Caco-2 (cell line): ENCODE data around the gene SATB1. TPM values are rescaled to one million over a fixed set of nuclear protein-coding genes. Genes with fewer than 3 reads are reported as not detected.

Experiments
- Bru-seq: library from RNA; stranded (reverse); fragments of 400-500 nt; gene quantifications from one replicate; lab custom pipeline; 2021; lab: Mats Ljungman, UMichigan
- BruChase-seq, 2 experiments: library from RNA; stranded (reverse); fragments of 400-500 nt; gene quantifications; one replicate each; lab custom pipeline; 2021; lab: Mats Ljungman, UMichigan
- BruUV-seq: library from RNA; stranded (reverse); fragments of 400-500 nt; replicated peaks from 2 replicates; lab custom pipeline; 2021; lab: Mats Ljungman, UMichigan
- CTCF ChIA-PET: fragments of 300-600 bp; sonication (Branson Sonifier 250); formaldehyde crosslinking; loops from one replicate; lab custom pipeline; 2022; ENCODE audit warnings: antibody characterized with exemption; lab: Charles Lee
- POLR2A ChIA-PET: fragments of 300-600 bp; sonication (Branson Sonifier 250); formaldehyde crosslinking; loops from one replicate; lab custom pipeline; 2022; ENCODE audit warnings: antibody characterized with exemption; lab: Charles Lee
- DNase-seq, 2 experiments: peaks; one replicate each; pipeline versions ENCODE4 v3.0.0 to v3.0.0-alpha.2; 2020 to 2022
- H3K27me3 ChIP-seq: replicated peaks from 2 replicates; pipeline ENCODE4 v1.6.0; 2011; ENCODE audit warnings: low read length; ENCODE audit not compliant: control insufficient read depth, insufficient read depth
- H3K36me3 ChIP-seq: 2 replicates; pipeline ENCODE4 v1.5.1; 2011; ENCODE audit warnings: low read length; ENCODE audit not compliant: control insufficient read depth, insufficient read depth
- H3K4me1 ChIP-seq: fragments of 250-450 bp; sonication (Bioruptor Pico); 2 replicates; pipeline ENCODE4 v1.5.1; 2020; ENCODE audit warnings: mild to moderate bottlenecking
- H3K4me3 ChIP-seq: 2 replicates; pipeline ENCODE4 v1.5.1; 2011; ENCODE audit warnings: low read depth, mild to moderate bottlenecking, control low read depth, low read length
- H3K9me3 ChIP-seq: fragments of 250-450 bp; sonication (Bioruptor Pico); 2 replicates; pipeline ENCODE4 v1.5.1; 2020; ENCODE audit warnings: mild to moderate bottlenecking, moderate library complexity
- H3K27ac Mint-ChIP-seq: one replicate; pipeline ENCODE4 v1.8.0; 2022; ENCODE audit warnings: mixed read lengths; ENCODE audit not compliant: unreplicated experiment
- H3K27me3 Mint-ChIP-seq: one replicate; pipeline ENCODE4 v1.8.0; 2022; ENCODE audit warnings: mixed read lengths; ENCODE audit not compliant: insufficient read depth, unreplicated experiment
- H3K36me3 Mint-ChIP-seq: one replicate; pipeline ENCODE4 v1.8.0; 2022; ENCODE audit warnings: mild to moderate bottlenecking, mixed read lengths; ENCODE audit not compliant: insufficient read depth, unreplicated experiment
- H3K4me1 Mint-ChIP-seq: one replicate; pipeline ENCODE4 v1.8.0; 2022; ENCODE audit warnings: low read depth, mixed read lengths; ENCODE audit not compliant: unreplicated experiment
- H3K4me3 Mint-ChIP-seq: one replicate; pipeline ENCODE4 v1.8.0; 2022; ENCODE audit warnings: mild to moderate bottlenecking, moderate library complexity, mixed read lengths; ENCODE audit not compliant: unreplicated experiment
- H3K9me3 Mint-ChIP-seq: one replicate; pipeline ENCODE4 v1.8.0; 2022; ENCODE audit warnings: mixed read lengths; ENCODE audit not compliant: unreplicated experiment
- CTCF ChIP-seq, 2 experiments: fragments of 200-600 bp in 1 of 2; IDR thresholded peaks; 1 replicate in 1 of 2; 2 replicates in 1 of 2; pipeline versions ENCODE4 v1.5.1 to v1.8.0; 2011 to 2022; ENCODE audit warnings: antibody characterized with exemption in 1 of 2, control low read depth in 1 of 2, inconsistent platforms in 1 of 2, low read depth in 1 of 2, low read length in 1 of 2, mild to moderate bottlenecking in 1 of 2, moderate library complexity in 1 of 2; ENCODE audit not compliant: insufficient read depth in 1 of 2, severe bottlenecking in 1 of 2, unreplicated experiment in 1 of 2
- intact Hi-C: fragments of 100-400 bp; cut with micrococcal nuclease; formaldehyde crosslinking; loops from one replicate; pipeline ENCODE4 v1.10.0; 2022; ENCODE audit not compliant: unreplicated experiment
- long read RNA-seq: library from polyadenylated mRNA; stranded (forward); transcript quantifications from one replicate; pipeline ENCODE4 v2.0.0, GENCODE V29; 2022
- total RNA-seq: library from RNA; stranded (reverse); gene quantifications from 2 replicates; pipeline ENCODE4 v1.2.3, GENCODE V29; 2022

The SATB1 gene
- total RNA-seq, result 13.8 and 16.4 TPM in 2 replicates
- percentile 60 among the genes with signal in this experiment for Bru-seq, nascent RNA
- percentile 52 among the genes with signal in this experiment for BruChase-seq, experiment 1, labeled RNA remaining after a 2-hour chase
- BruChase-seq, experiment 2, labeled RNA remaining after a 6-hour chase, result percentile 53 among the genes with signal in this experiment
- long read RNA-seq, partial matches to known transcripts, result 1 of 3 reads
- long read RNA-seq, other reads (novel, unspliced or antisense), result 2 of 3 reads

GRCh38 chr3:18424729-18425640, at the start of gene SATB1:
SATB1 (minus strand) TSS chr3:18425339; CDS start chr3:18420967, 4,372 bp downstream.
- Mint-ChIP-seq H3K4me1 (peaks cover 11% of the 10 kb centered on the region), H3K4me3 (peak within 1 kb of the TSS; percentile 86), H3K36me3 (peaks cover 17% of the 10 kb centered on the region), H3K9me3 (no peaks in the 10 kb centered on the region), H3K27me3 (no peaks in the 10 kb centered on the region), H3K27ac (peak within 1 kb of the TSS; percentile 76)
- intact Hi-C loops, result loop anchor here (1.0 to 2.0 kb wide), 2 partner anchors 19 to 334 kb away; no protein-coding TSS in a partner anchor
- ChIA-PET CTCF (no interaction called here), POLR2A (no interaction called here)
- Histone ChIP-seq H3K4me1 (no peaks in the 10 kb centered on the region), H3K27me3 (no peaks in the 10 kb centered on the region), H3K36me3 (no peaks in the 10 kb centered on the region), H3K4me3 (peak within 1 kb of the TSS; percentile 72), H3K9me3 (no peaks in the 10 kb centered on the region)
- DNase-seq, result peak; percentile 49 to 54
- no TSS peak for BruUV-seq
- no peak for TF ChIP-seq CTCF (IDR thresholded peaks at IDR 0.05; ENCODE audit: insufficient read depth in 1 of 2, low read depth in 1 of 2, low read length in 1 of 2, severe bottlenecking in 1 of 2, unreplicated experiment in 1 of 2)

- POLR2A ChIA-PET, result no interaction called here
- H3K27me3 Mint-ChIP-seq, result no peaks in the 10 kb centered on the region
- H3K4me3 Mint-ChIP-seq, result peak overlapping the region; percentile 62
- H3K4me1 ChIP-seq, result peaks cover 35% of the 10 kb centered on the region
- CTCF ChIA-PET, result no interaction called here
- H3K4me1 Mint-ChIP-seq, result peaks cover 32% of the 10 kb centered on the region
- H3K27ac Mint-ChIP-seq, result peak overlapping the region; percentile 51
- intact Hi-C loops, result no loop called here
- H3K9me3 Mint-ChIP-seq, result no peaks in the 10 kb centered on the region
- H3K27me3 ChIP-seq, result no peaks in the 10 kb centered on the region
- H3K36me3 Mint-ChIP-seq, result no peaks in the 10 kb centered on the region
- H3K9me3 ChIP-seq, result no peaks in the 10 kb centered on the region
- DNase-seq, result no peak
- no peaks in the 10 kb centered on the region for H3K36me3 ChIP-seq
- no TSS peak for BruUV-seq
- TF ChIP-seq CTCF (IDR thresholded peaks at IDR 0.05; ENCODE audit: insufficient read depth in 1 of 2, low read depth in 1 of 2, low read length in 1 of 2, severe bottlenecking in 1 of 2, unreplicated experiment in 1 of 2), result no peak
- no peak overlapping the region for H3K4me3 ChIP-seq
Measured at GRCh38 chr3:18474202-18474601, 49.1 kb upstream of the SATB1 start.

GRCh38 chr3:18469775-18470174, 44.6 kb upstream of the SATB1 start:
- H3K36me3 ChIP-seq, result no peaks in the 10 kb centered on the region
- TF ChIP-seq CTCF (IDR thresholded peaks at IDR 0.05; ENCODE audit: insufficient read depth in 1 of 2, low read depth in 1 of 2, low read length in 1 of 2, severe bottlenecking in 1 of 2, unreplicated experiment in 1 of 2), result no peak
- ChIA-PET CTCF (no interaction called here), POLR2A (no interaction called here)
- no peak overlapping the region for H3K4me3 ChIP-seq
- Mint-ChIP-seq H3K4me3 (no peak overlapping the region), H3K9me3 (no peaks in the 10 kb centered on the region), H3K27me3 (no peaks in the 10 kb centered on the region), H3K27ac (no peak overlapping the region), H3K36me3 (no peaks in the 10 kb centered on the region), H3K4me1 (peaks cover 37% of the 10 kb centered on the region)
- no peaks in the 10 kb centered on the region for H3K27me3 ChIP-seq
- DNase-seq, result peak; percentile 34 to 50
- no peaks in the 10 kb centered on the region for H3K9me3 ChIP-seq
- H3K4me1 ChIP-seq, result peaks cover 37% of the 10 kb centered on the region
- BruUV-seq, result no TSS peak
- intact Hi-C loops, result no loop called here
